HEK293 (cell line): Measurements from ENCODE around the gene ZNF215.

Source experiments
- HOXD13 ChIP-seq: sonication (generic); formaldehyde crosslinking; IDR thresholded peaks from 2 replicates; pipeline ENCODE4 v1.8.0; 2022; ENCODE audit warnings: missing genetic modification reagents, borderline replicate concordance
- SALL2 ChIP-seq: fragments of 450-650 bp; formaldehyde crosslinking; IDR thresholded peaks from 2 replicates; pipeline ENCODE4 v1.5.0; 2017; ENCODE audit warnings: missing biosample characterization, mild to moderate bottlenecking, missing genetic modification characterization, borderline replicate concordance
- SP2 ChIP-seq: fragments of 450-650 bp; formaldehyde crosslinking; IDR thresholded peaks from 2 replicates; pipeline ENCODE4 v1.5.1; 2016; ENCODE audit warnings: missing biosample characterization, missing genetic modification characterization
- ZFP37 ChIP-seq: fragments of 450-650 bp; formaldehyde crosslinking; IDR thresholded peaks from 2 replicates; pipeline ENCODE4 v1.5.1; 2016; ENCODE audit warnings: missing biosample characterization, missing genetic modification characterization
- ZNF174 ChIP-seq: fragments of 450-650 bp; formaldehyde crosslinking; IDR thresholded peaks from 2 replicates; pipeline ENCODE4 v1.5.0; 2017; ENCODE audit warnings: missing biosample characterization, mild to moderate bottlenecking, missing genetic modification characterization
- ZNF19 ChIP-seq: fragments of 450-650 bp; formaldehyde crosslinking; IDR thresholded peaks from 2 replicates; pipeline ENCODE4; 2016; ENCODE audit warnings: missing biosample characterization, missing genetic modification characterization, low read depth
- ZNF248 ChIP-seq: fragments of 450-650 bp; formaldehyde crosslinking; IDR thresholded peaks from 2 replicates; pipeline ENCODE4 v1.5.1; 2017; ENCODE audit warnings: missing biosample characterization, missing genetic modification characterization
- ZNF302 ChIP-seq: fragments of 450-650 bp; formaldehyde crosslinking; IDR thresholded peaks from 2 replicates; pipeline ENCODE4 v1.5.1; 2016; ENCODE audit warnings: missing biosample characterization, missing genetic modification characterization, low read depth
- ZNF311 ChIP-seq: fragments of 450-650 bp; formaldehyde crosslinking; IDR thresholded peaks from 2 replicates; pipeline ENCODE4 v1.5.1; 2017; ENCODE audit warnings: missing biosample characterization, missing genetic modification characterization, borderline replicate concordance
- ZNF394 ChIP-seq: fragments of 450-650 bp; formaldehyde crosslinking; IDR thresholded peaks from 2 replicates; pipeline ENCODE4 v1.5.1; 2016; ENCODE audit warnings: missing biosample characterization, missing genetic modification characterization, mild to moderate bottlenecking, moderate library complexity, borderline replicate concordance
- ZNF473 ChIP-seq: fragments of 450-650 bp; formaldehyde crosslinking; IDR thresholded peaks from 2 replicates; pipeline ENCODE4 v1.5.1; 2017; ENCODE audit warnings: missing biosample characterization, missing genetic modification characterization
- ZNF48 ChIP-seq: fragments of 450-650 bp; formaldehyde crosslinking; IDR thresholded peaks from 2 replicates; pipeline ENCODE4 v1.5.1; 2016; ENCODE audit warnings: missing biosample characterization, missing genetic modification characterization
- ZNF501 ChIP-seq: fragments of 450-650 bp; formaldehyde crosslinking; IDR thresholded peaks from 2 replicates; pipeline ENCODE4 v1.5.1; 2016; ENCODE audit warnings: missing biosample characterization, missing genetic modification characterization
- ZNF514 ChIP-seq: fragments of 450-650 bp; formaldehyde crosslinking; IDR thresholded peaks from 2 replicates; pipeline ENCODE4 v1.5.1; 2016; ENCODE audit warnings: missing biosample characterization, missing genetic modification characterization
- ZNF571 ChIP-seq: fragments of 450-650 bp; formaldehyde crosslinking; IDR thresholded peaks from 2 replicates; pipeline ENCODE4 v1.5.0; 2017; ENCODE audit warnings: missing biosample characterization, missing genetic modification characterization
- ZNF585B ChIP-seq: fragments of 450-650 bp; formaldehyde crosslinking; IDR thresholded peaks from 2 replicates; pipeline ENCODE4 v1.5.1; 2016; ENCODE audit warnings: missing biosample characterization, missing genetic modification characterization
- ZNF768 ChIP-seq: fragments of 450-650 bp; formaldehyde crosslinking; IDR thresholded peaks from 2 replicates; pipeline ENCODE4 v1.5.1; 2018; ENCODE audit warnings: missing biosample characterization, mild to moderate bottlenecking, missing genetic modification characterization
- ZNF792 ChIP-seq: fragments of 450-650 bp; formaldehyde crosslinking; IDR thresholded peaks from 2 replicates; pipeline ENCODE4 v1.5.1; 2016; ENCODE audit warnings: missing biosample characterization, missing genetic modification characterization
- ZXDB ChIP-seq: fragments of 450-650 bp; formaldehyde crosslinking; IDR thresholded peaks from 2 replicates; pipeline ENCODE4 v1.5.1; 2016; ENCODE audit warnings: missing biosample characterization, missing genetic modification characterization
- TF ChIP-seq, protein P1 (sequence below): fragments of 450-650 bp; formaldehyde crosslinking; IDR thresholded peaks from 2 replicates; pipeline ENCODE4 v1.5.1; 2016; ENCODE audit warnings: missing biosample characterization, missing genetic modification characterization, low read depth
- TF ChIP-seq, protein P2 (sequence below): fragments of 450-650 bp; formaldehyde crosslinking; IDR thresholded peaks from 2 replicates; pipeline ENCODE4 v1.5.1; 2016; ENCODE audit warnings: missing biosample characterization, missing genetic modification characterization, borderline replicate concordance
- TF ChIP-seq, protein P3 (sequence below): fragments of 450-650 bp; formaldehyde crosslinking; IDR thresholded peaks from 2 replicates; pipeline ENCODE4 v1.5.1; 2016; ENCODE audit warnings: missing biosample characterization, missing genetic modification characterization
- TF ChIP-seq, protein P4 (sequence below): fragments of 450-650 bp; formaldehyde crosslinking; IDR thresholded peaks from 2 replicates; pipeline ENCODE4 v1.5.0; 2017; ENCODE audit warnings: missing biosample characterization, missing genetic modification characterization, borderline replicate concordance
- TF ChIP-seq, protein P5 (sequence below): sonication (generic); formaldehyde crosslinking; IDR thresholded peaks from 2 replicates; pipeline ENCODE4 v1.8.1; 2022; ENCODE audit warnings: mild to moderate bottlenecking, moderate library complexity, missing genetic modification reagents
- TF ChIP-seq, protein P6 (sequence below): fragments of 450-650 bp; formaldehyde crosslinking; IDR thresholded peaks from 2 replicates; pipeline ENCODE4 v1.5.1; 2017; ENCODE audit warnings: missing biosample characterization, missing genetic modification characterization

The ZNF215 gene

DNA sequence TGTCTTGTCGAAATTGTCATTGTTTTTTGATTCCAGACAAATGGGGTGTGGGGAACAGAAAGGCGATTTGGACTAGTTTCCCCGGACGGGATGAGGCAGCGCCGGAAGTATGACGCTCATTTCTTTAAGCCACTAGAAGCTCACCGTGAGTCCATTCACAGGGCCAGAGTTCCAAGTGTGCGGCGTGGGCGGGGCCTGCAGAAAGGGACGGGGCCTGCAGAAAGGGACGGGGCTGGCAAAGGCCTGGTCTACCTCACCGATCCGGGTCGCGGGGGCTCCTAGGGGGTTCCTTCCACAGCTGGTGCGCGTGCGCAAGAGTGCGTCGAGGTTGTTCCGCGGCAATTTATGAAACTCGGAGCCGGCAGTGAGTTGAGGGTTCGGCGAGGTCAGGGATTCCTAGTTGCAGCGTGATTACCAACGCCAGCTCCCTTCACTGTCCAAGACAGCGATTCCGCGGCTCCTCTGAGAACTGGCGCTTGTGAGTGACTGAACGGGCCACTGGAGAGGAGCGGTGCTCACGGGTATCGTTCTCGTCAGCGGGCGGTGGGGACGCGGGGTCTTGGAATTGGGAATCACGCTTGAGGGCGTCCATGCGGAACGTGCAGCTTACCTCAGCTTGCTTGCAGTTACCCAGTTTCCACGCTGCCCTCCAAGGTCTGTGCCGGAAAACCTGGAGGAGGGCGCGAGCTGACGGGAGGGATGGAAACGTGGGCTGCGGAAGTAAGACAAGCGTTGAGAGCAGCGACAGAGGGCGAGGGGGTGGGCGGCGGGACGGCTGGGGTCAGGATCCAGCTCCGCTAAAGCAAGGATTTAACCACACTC, at the start of gene ZNF215 (continued):
- TF ChIP-seq, protein P1, sequence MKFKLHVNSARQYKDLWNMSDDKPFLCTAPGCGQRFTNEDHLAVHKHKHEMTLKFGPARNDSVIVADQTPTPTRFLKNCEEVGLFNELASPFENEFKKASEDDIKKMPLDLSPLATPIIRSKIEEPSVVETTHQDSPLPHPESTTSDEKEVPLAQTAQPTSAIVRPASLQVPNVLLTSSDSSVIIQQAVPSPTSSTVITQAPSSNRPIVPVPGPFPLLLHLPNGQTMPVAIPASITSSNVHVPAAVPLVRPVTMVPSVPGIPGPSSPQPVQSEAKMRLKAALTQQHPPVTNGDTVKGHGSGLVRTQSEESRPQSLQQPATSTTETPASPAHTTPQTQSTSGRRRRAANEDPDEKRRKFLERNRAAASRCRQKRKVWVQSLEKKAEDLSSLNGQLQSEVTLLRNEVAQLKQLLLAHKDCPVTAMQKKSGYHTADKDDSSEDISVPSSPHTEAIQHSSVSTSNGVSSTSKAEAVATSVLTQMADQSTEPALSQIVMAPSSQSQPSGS = no peak
- TF ChIP-seq, protein P2, sequence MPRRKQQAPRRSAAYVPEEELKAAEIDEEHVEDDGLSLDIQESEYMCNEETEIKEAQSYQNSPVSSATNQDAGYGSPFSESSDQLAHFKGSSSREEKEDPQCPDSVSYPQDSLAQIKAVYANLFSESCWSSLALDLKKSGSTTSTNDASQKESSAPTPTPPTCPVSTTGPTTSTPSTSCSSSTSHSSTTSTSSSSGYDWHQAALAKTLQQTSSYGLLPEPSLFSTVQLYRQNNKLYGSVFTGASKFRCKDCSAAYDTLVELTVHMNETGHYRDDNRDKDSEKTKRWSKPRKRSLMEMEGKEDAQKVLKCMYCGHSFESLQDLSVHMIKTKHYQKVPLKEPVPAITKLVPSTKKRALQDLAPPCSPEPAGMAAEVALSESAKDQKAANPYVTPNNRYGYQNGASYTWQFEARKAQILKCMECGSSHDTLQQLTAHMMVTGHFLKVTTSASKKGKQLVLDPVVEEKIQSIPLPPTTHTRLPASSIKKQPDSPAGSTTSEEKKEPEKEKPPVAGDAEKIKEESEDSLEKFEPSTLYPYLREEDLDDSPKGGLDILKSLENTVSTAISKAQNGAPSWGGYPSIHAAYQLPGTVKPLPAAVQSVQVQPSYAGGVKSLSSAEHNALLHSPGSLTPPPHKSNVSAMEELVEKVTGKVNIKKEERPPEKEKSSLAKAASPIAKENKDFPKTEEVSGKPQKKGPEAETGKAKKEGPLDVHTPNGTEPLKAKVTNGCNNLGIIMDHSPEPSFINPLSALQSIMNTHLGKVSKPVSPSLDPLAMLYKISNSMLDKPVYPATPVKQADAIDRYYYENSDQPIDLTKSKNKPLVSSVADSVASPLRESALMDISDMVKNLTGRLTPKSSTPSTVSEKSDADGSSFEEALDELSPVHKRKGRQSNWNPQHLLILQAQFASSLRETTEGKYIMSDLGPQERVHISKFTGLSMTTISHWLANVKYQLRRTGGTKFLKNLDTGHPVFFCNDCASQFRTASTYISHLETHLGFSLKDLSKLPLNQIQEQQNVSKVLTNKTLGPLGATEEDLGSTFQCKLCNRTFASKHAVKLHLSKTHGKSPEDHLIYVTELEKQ (tag by site-specific recombination) = no peak
- peak; percentile 35 for TF ChIP-seq SP2
- no peak for TF ChIP-seq ZNF585B (tag by site-specific recombination)
- TF ChIP-seq ZNF19 = no peak
- TF ChIP-seq, protein P3, sequence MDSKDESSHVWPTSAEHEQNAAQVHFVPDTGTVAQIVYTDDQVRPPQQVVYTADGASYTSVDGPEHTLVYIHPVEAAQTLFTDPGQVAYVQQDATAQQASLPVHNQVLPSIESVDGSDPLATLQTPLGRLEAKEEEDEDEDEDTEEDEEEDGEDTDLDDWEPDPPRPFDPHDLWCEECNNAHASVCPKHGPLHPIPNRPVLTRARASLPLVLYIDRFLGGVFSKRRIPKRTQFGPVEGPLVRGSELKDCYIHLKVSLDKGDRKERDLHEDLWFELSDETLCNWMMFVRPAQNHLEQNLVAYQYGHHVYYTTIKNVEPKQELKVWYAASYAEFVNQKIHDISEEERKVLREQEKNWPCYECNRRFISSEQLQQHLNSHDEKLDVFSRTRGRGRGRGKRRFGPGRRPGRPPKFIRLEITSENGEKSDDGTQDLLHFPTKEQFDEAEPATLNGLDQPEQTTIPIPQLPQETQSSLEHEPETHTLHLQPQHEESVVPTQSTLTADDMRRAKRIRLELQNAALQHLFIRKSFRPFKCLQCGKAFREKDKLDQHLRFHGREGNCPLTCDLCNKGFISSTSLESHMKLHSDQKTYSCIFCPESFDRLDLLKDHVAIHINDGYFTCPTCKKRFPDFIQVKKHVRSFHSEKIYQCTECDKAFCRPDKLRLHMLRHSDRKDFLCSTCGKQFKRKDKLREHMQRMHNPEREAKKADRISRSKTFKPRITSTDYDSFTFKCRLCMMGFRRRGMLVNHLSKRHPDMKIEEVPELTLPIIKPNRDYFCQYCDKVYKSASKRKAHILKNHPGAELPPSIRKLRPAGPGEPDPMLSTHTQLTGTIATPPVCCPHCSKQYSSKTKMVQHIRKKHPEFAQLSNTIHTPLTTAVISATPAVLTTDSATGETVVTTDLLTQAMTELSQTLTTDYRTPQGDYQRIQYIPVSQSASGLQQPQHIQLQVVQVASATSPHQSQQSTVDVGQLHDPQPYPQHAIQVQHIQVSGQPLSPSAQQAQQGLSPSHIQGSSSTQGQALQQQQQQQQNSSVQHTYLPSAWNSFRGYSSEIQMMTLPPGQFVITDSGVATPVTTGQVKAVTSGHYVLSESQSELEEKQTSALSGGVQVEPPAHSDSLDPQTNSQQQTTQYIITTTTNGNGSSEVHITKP (tag by site-specific recombination) = no peak; the same call in 1 of the 2 replicates
- no peak for TF ChIP-seq ZNF48
- no peak for TF ChIP-seq ZNF514 (tag by site-specific recombination)
- no peak for TF ChIP-seq ZNF302 (tag by site-specific recombination)
- no peak; the same call in 1 of the 2 replicates for TF ChIP-seq ZNF501 (tag by site-specific recombination)
- TF ChIP-seq ZNF311 (tag by site-specific recombination) = no peak
- no peak for TF ChIP-seq ZNF792
- TF ChIP-seq ZNF248 = no peak
- TF ChIP-seq, protein P4, sequence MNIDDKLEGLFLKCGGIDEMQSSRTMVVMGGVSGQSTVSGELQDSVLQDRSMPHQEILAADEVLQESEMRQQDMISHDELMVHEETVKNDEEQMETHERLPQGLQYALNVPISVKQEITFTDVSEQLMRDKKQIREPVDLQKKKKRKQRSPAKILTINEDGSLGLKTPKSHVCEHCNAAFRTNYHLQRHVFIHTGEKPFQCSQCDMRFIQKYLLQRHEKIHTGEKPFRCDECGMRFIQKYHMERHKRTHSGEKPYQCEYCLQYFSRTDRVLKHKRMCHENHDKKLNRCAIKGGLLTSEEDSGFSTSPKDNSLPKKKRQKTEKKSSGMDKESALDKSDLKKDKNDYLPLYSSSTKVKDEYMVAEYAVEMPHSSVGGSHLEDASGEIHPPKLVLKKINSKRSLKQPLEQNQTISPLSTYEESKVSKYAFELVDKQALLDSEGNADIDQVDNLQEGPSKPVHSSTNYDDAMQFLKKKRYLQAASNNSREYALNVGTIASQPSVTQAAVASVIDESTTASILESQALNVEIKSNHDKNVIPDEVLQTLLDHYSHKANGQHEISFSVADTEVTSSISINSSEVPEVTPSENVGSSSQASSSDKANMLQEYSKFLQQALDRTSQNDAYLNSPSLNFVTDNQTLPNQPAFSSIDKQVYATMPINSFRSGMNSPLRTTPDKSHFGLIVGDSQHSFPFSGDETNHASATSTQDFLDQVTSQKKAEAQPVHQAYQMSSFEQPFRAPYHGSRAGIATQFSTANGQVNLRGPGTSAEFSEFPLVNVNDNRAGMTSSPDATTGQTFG (tag by site-specific recombination) = no peak
- 0 out of 2 replicates have a peak, but pooled peaks have one; percentile 25 for TF ChIP-seq ZFP37 (tag by site-specific recombination)
- no peak for TF ChIP-seq ZNF571 (tag by site-specific recombination)
- peak; percentile 28; the same call in 1 of the 2 replicates for TF ChIP-seq ZNF394 (tag by site-specific recombination)
- TF ChIP-seq, protein P5, sequence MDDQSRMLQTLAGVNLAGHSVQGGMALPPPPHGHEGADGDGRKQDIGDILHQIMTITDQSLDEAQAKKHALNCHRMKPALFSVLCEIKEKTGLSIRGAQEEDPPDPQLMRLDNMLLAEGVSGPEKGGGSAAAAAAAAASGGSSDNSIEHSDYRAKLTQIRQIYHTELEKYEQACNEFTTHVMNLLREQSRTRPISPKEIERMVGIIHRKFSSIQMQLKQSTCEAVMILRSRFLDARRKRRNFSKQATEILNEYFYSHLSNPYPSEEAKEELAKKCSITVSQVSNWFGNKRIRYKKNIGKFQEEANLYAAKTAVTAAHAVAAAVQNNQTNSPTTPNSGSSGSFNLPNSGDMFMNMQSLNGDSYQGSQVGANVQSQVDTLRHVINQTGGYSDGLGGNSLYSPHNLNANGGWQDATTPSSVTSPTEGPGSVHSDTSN (CRISPR knock-in tag) = peak; percentile 18; the same call in 1 of the 2 replicates
- no peak for TF ChIP-seq ZNF473 (tag by site-specific recombination)
- TF ChIP-seq ZXDB (tag by site-specific recombination) = peak; percentile 30; the same call in 1 of the 2 replicates
- TF ChIP-seq HOXD13 (CRISPR knock-in tag) = no peak
- no peak for TF ChIP-seq ZNF768 (tag by site-specific recombination)
- no peak for TF ChIP-seq ZNF174 (tag by site-specific recombination)
- TF ChIP-seq, protein P6, sequence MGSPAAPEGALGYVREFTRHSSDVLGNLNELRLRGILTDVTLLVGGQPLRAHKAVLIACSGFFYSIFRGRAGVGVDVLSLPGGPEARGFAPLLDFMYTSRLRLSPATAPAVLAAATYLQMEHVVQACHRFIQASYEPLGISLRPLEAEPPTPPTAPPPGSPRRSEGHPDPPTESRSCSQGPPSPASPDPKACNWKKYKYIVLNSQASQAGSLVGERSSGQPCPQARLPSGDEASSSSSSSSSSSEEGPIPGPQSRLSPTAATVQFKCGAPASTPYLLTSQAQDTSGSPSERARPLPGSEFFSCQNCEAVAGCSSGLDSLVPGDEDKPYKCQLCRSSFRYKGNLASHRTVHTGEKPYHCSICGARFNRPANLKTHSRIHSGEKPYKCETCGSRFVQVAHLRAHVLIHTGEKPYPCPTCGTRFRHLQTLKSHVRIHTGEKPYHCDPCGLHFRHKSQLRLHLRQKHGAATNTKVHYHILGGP (tag by site-specific recombination) = no peak
- TF ChIP-seq SALL2 (tag by site-specific recombination) = no peak
